Right atrium auricular region (tissue), 2 donors: ENCODE results near the gene HDAC5. TPM values are rescaled to one million over a fixed set of nuclear protein-coding genes. Genes with fewer than 3 reads are reported as not detected.

Experiments
- DNase-seq: peaks from one replicate; pipeline ENCODE4 v3.0.0-alpha.2; 2019; ENCODE audit warnings: low spot score
- H3K27ac ChIP-seq, 2 donors: fragments of 200-600 bp; sonication (generic); 1 replicate in 1 of 2; 2 replicates in 1 of 2; pipeline ENCODE4 v1.5.1; 2016 to 2019
- H3K27me3 ChIP-seq, 2 donors: fragments of 200-600 bp; sonication (generic); one replicate each; pipeline versions ENCODE4 v1.5.1 to v1.6.0; 2017 to 2019
- H3K36me3 ChIP-seq: fragments of 200-600 bp; sonication (generic); one replicate; pipeline ENCODE4 v1.5.1; 2016
- H3K4me1 ChIP-seq, 2 donors: fragments of 200-600 bp; sonication (generic); one replicate each; pipeline versions ENCODE4 v1.5.1 to v1.6.0; 2017 to 2019
- H3K4me3 ChIP-seq, 2 donors: fragments of 200-600 bp; sonication (generic); 1 replicate in 1 of 2; 2 replicates in 1 of 2; pipeline ENCODE4 v1.5.1; 2017 to 2019; ENCODE audit warnings: mild to moderate bottlenecking in 1 of 2, moderate library complexity in 1 of 2
- H3K9me3 ChIP-seq, 2 donors: fragments of 200-600 bp; sonication (generic); one replicate each; pipeline ENCODE4 v1.5.1; 2019
- CTCF ChIP-seq, 2 donors: fragments of 200-600 bp; sonication (generic); IDR thresholded peaks; one replicate each; pipeline ENCODE4 v1.5.1; 2019; ENCODE audit warnings: antibody characterized with exemption in 2 of 2
- total RNA-seq, 2 donors: library from RNA; depleted of rRNA; stranded (reverse); fragments of >200 nt; gene quantifications; one replicate each; pipeline ENCODE4 v1.1.0, GENCODE V29; 2016

HDAC5 gene
- total RNA-seq, 2 donors from 2014 or later, result 80.0 to 138 TPM

DNA sequence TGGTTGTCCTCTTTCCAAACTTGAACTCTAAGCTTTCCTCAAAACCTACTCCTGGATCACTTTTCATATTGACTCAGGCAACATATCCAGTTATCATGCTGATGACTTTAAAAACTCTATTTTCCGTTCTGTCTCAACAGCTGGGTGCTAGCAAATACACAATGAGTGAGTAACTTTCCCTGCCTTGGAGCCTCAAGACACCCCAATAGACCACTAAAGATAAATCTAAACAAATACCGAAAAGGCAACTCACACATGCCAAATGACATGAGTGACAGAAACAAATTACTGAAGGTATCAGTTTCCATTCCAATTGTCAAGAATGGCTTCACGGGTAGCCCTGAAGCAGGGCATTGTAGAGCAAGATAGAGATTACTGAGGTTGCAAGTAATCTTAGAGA is 93.0 kb downstream of the HDAC5 start:
- H3K4me3 ChIP-seq, result no peak overlapping the region
- no peak for TF ChIP-seq CTCF (IDR thresholded peaks at IDR 0.05)
- no peak for DNase-seq
- no peaks in the 10 kb centered on the region for H3K9me3 ChIP-seq
- H3K4me1 ChIP-seq, result no peaks in the 10 kb centered on the region
- no peak overlapping the region for H3K27ac ChIP-seq
- H3K36me3 ChIP-seq, result peaks cover 31% of the 10 kb centered on the region
- no peaks in the 10 kb centered on the region for H3K27me3 ChIP-seq

- no peaks in the 10 kb centered on the region for H3K4me1 ChIP-seq
- H3K27me3 ChIP-seq, result no peaks in the 10 kb centered on the region
- H3K9me3 ChIP-seq, result no peaks in the 10 kb centered on the region
- H3K27ac ChIP-seq, result no peak overlapping the region
- no peak for TF ChIP-seq CTCF (IDR thresholded peaks at IDR 0.05)
- peaks cover 31% of the 10 kb centered on the region for H3K36me3 ChIP-seq
- no peak for DNase-seq
- H3K4me3 ChIP-seq, result no peak overlapping the region
These were observed 93.7 kb downstream of the HDAC5 start for GRCh38 chr17:44029736-44030135.

Other genes with a start within 250 kb of the HDAC5 start
- 10 to 100 TPM; 11.9 to 15.6 TPM for gene MPP2, start 216.1 kb downstream of the HDAC5 start, total RNA-seq
- not detected for gene PPY, start 181.2 kb downstream of the HDAC5 start, total RNA-seq
- gene PYY, start 169.7 kb downstream of the HDAC5 start, total RNA-seq, result not detected
- gene NAGS, start 119.0 kb downstream of the HDAC5 start, total RNA-seq, result 1 to 10 TPM; 1.7 to 4.5 TPM
- gene TMEM101, start 108.7 kb downstream of the HDAC5 start, total RNA-seq, result 10 to 100 TPM; 21.0 to 25.0 TPM
- 10 to 100 TPM; 36.8 to 41.3 TPM for gene LSM12, start 57.0 kb downstream of the HDAC5 start, total RNA-seq
- gene G6PC3, start 52.9 kb downstream of the HDAC5 start, total RNA-seq, result 10 to 100 TPM; 36.0 to 41.1 TPM
- under 1 TPM; 0.59 to 0.94 TPM for gene HROB, start 18.3 kb upstream of the HDAC5 start, total RNA-seq
- gene ASB16, start 47.1 kb upstream of the HDAC5 start, total RNA-seq, result 1 to 10 TPM; 8.3 TPM
- 10 to 100 TPM; 26.4 to 26.6 TPM for gene TMUB2, start 63.3 kb upstream of the HDAC5 start, total RNA-seq
- 10 to 100 TPM; 24.5 to 38.9 TPM for gene ATXN7L3, start 76.2 kb upstream of the HDAC5 start, total RNA-seq
- 10 to 100 TPM; 39.3 to 42.3 TPM for gene UBTF, start 96.0 kb upstream of the HDAC5 start, total RNA-seq
- gene SLC4A1, start 144.5 kb upstream of the HDAC5 start, total RNA-seq, result 1 to 10 TPM in 1 of 2 donors, under 1 TPM in 1; 0.47 to 1.1 TPM
- 1 to 10 TPM; 1.7 to 4.5 TPM for gene RUNDC3A, start 185.0 kb upstream of the HDAC5 start, total RNA-seq
- 10 to 100 TPM; 60.4 to 83.3 TPM for gene SLC25A39, start 201.2 kb upstream of the HDAC5 start, total RNA-seq
- gene GRN, start 221.7 kb upstream of the HDAC5 start, total RNA-seq, result 100 to 1,000 TPM; 258 to 290 TPM
- gene FAM171A2, start 240.2 kb upstream of the HDAC5 start, total RNA-seq, result 1 to 10 TPM; 2.4 to 3.3 TPM